GM12874 (cell line): ENCODE results near the gene TMEM207.

Source experiments
- CTCF ChIP-seq: IDR thresholded peaks from 2 replicates; pipeline ENCODE4 v1.5.1; 2011; ENCODE audit warnings: low read depth, mild to moderate bottlenecking, control low read depth, low read length, moderate library complexity; ENCODE audit not compliant: insufficient read depth

Gene TMEM207

GRCh38 chr3:190467922-190468321 lies 18.2 kb upstream of the TMEM207 start:
- no peak for TF ChIP-seq CTCF

GRCh38 chr3:190458040-190458439 lies 8.3 kb upstream of the TMEM207 start:
- no peak for TF ChIP-seq CTCF

GRCh38 chr3:190456770-190457169 lies 7.1 kb upstream of the TMEM207 start:
- no peak for TF ChIP-seq CTCF

GRCh38 chr3:190455828-190456227 lies 6.1 kb upstream of the TMEM207 start:
- TF ChIP-seq CTCF: no peak

GRCh38 chr3:190448256-190448655 lies 1.4 kb downstream of the TMEM207 start:
- TF ChIP-seq CTCF: no peak

- TF ChIP-seq CTCF: no peak
These were observed 3.0 kb downstream of the TMEM207 start for GRCh38 chr3:190446573-190447279.

- TF ChIP-seq CTCF: no peak
These were observed 5.0 kb downstream of the TMEM207 start for GRCh38 chr3:190444576-190445145.
